ENCODE measurements around the gene DPYSL3. TPM values are rescaled to one million over a fixed set of nuclear protein-coding genes. Genes with fewer than 3 reads are reported as not detected.

Gene DPYSL3
- total RNA-seq, 2 donors from 2014 or later, result 161 to 255 TPM

DNA sequence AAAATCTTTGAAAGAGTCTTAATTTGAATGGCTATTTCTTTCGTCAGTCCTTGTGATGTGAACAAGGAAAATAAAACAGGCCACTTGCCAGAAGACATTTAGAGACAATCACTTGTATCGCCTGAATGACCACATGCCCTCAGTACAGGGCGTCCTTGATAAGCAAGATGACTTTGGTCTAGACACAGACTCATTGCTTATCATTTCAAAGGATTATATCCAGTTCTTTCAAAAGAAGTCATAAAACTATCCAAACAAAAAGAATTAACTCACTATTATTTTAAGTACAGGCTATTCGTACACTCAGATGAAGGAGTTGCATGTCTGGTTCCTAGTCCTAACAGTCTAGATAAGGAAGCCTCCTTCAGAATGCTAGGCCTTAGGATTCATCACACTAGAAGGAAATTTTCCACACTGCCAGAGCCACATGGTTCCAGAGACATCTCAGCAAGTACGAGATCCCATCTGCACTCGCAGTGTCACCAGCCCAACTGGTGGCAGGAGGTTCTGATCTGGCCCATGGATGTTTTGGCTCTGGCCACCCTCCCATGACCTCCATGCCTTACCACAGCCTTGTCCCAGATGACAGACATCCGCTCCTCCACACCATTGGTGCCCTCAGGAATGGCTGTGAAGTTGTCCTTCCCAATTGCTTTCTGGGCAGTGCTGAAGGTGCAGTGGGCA, 109.6 kb downstream of the DPYSL3 start:
- no peaks in the 10 kb centered on the region for H3K27me3 ChIP-seq (replicated peaks; ENCODE audit: insufficient read depth)
- DNase-seq (ENCODE audit: low spot score) (no peak), ATAC-seq (ENCODE audit: insufficient number of reproducible peaks, low FRiP score, low read depth) (no peak)
- peaks cover 22 to 34% of the 10 kb centered on the region in 2 donors for H3K4me1 ChIP-seq (ENCODE audit: control insufficient read depth in 1 of 2, low read depth in 2 of 2)
- H3K36me3 ChIP-seq, result peaks cover 54% of the 10 kb centered on the region
- H3K27ac ChIP-seq, result peak overlapping the region; percentile 20 to 53
- no peak overlapping the region for H3K4me3 ChIP-seq
- TF ChIP-seq, protein P1, sequence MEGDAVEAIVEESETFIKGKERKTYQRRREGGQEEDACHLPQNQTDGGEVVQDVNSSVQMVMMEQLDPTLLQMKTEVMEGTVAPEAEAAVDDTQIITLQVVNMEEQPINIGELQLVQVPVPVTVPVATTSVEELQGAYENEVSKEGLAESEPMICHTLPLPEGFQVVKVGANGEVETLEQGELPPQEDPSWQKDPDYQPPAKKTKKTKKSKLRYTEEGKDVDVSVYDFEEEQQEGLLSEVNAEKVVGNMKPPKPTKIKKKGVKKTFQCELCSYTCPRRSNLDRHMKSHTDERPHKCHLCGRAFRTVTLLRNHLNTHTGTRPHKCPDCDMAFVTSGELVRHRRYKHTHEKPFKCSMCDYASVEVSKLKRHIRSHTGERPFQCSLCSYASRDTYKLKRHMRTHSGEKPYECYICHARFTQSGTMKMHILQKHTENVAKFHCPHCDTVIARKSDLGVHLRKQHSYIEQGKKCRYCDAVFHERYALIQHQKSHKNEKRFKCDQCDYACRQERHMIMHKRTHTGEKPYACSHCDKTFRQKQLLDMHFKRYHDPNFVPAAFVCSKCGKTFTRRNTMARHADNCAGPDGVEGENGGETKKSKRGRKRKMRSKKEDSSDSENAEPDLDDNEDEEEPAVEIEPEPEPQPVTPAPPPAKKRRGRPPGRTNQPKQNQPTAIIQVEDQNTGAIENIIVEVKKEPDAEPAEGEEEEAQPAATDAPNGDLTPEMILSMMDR (IDR thresholded peaks at IDR 0.05), result no peak
- no peaks in the 10 kb centered on the region for H3K9me3 ChIP-seq

DNA sequence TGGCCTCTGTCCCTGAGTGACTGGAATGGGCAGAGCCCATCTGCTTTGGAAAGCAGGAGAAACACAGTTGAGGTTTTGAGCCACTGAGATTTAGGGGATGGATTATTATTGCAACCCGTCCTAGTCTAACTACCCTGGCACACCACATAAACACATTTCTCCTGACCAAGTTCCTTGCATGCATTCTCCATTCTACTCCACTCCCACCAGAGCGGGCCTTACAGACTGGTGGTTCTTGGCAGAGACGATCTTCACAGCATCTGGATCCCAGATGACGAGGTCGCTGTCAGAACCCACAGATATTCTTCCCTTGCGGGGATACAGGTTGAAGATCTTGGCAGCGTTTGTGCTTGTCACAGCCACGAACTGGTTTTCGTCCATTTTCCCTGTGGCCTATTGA, 111.0 kb downstream of the DPYSL3 start:
- ATAC-seq (ENCODE audit: insufficient number of reproducible peaks, low FRiP score, low read depth), result no peak

GRCh38 chr5:147397616-147398015, 112.3 kb downstream of the DPYSL3 start:
- H3K27ac ChIP-seq, result no peak overlapping the region
- no peaks in the 10 kb centered on the region for H3K9me3 ChIP-seq

More for the DNA sequence above, 111.0 kb downstream of the DPYSL3 start:
- Histone ChIP-seq H3K9me3 (no peaks in the 10 kb centered on the region), H3K4me1 (ENCODE audit: control insufficient read depth in 1 of 2, low read depth in 2 of 2) (peaks cover 13 to 22% of the 10 kb centered on the region in 2 donors), H3K27ac (no peak overlapping the region), H3K4me3 (no peak overlapping the region), H3K36me3 (peaks cover 66% of the 10 kb centered on the region), H3K27me3 (replicated peaks; ENCODE audit: insufficient read depth) (no peaks in the 10 kb centered on the region)
- TF ChIP-seq, protein P1 (IDR thresholded peaks at IDR 0.05), result no peak
- DNase-seq (ENCODE audit: low spot score), result no peak

GRCh38 chr5:147396070-147396823, 113.6 kb downstream of the DPYSL3 start:
- no peaks in the 10 kb centered on the region for H3K9me3 ChIP-seq
- H3K27me3 ChIP-seq (replicated peaks; ENCODE audit: insufficient read depth), result no peaks in the 10 kb centered on the region
- H3K4me1 ChIP-seq (ENCODE audit: control insufficient read depth in 1 of 2, low read depth in 2 of 2), result peaks cover 0 to 7% of the 10 kb centered on the region in 2 donors
- peaks cover 73% of the 10 kb centered on the region for H3K36me3 ChIP-seq
- DNase-seq (ENCODE audit: low spot score) (no peak), ATAC-seq (ENCODE audit: insufficient number of reproducible peaks, low FRiP score, low read depth) (no peak)
- TF ChIP-seq, protein P1 (IDR thresholded peaks at IDR 0.05), result no peak
- H3K27ac ChIP-seq, result no peak overlapping the region
- no peak overlapping the region for H3K4me3 ChIP-seq

More at GRCh38 chr5:147397616-147398015, 112.3 kb downstream of the DPYSL3 start:
- H3K36me3 ChIP-seq, result peaks cover 77% of the 10 kb centered on the region
- DNase-seq (ENCODE audit: low spot score) (no peak), ATAC-seq (ENCODE audit: insufficient number of reproducible peaks, low FRiP score, low read depth) (no peak)
- H3K4me3 ChIP-seq, result no peak overlapping the region
- H3K27me3 ChIP-seq (replicated peaks; ENCODE audit: insufficient read depth), result no peaks in the 10 kb centered on the region
- TF ChIP-seq, protein P1 (IDR thresholded peaks at IDR 0.05), result no peak
- peaks cover 1 to 10% of the 10 kb centered on the region in 2 donors for H3K4me1 ChIP-seq (ENCODE audit: control insufficient read depth in 1 of 2, low read depth in 2 of 2)
